ENCODE data around the gene HCRTR1.

The HCRTR1 gene

DNA sequence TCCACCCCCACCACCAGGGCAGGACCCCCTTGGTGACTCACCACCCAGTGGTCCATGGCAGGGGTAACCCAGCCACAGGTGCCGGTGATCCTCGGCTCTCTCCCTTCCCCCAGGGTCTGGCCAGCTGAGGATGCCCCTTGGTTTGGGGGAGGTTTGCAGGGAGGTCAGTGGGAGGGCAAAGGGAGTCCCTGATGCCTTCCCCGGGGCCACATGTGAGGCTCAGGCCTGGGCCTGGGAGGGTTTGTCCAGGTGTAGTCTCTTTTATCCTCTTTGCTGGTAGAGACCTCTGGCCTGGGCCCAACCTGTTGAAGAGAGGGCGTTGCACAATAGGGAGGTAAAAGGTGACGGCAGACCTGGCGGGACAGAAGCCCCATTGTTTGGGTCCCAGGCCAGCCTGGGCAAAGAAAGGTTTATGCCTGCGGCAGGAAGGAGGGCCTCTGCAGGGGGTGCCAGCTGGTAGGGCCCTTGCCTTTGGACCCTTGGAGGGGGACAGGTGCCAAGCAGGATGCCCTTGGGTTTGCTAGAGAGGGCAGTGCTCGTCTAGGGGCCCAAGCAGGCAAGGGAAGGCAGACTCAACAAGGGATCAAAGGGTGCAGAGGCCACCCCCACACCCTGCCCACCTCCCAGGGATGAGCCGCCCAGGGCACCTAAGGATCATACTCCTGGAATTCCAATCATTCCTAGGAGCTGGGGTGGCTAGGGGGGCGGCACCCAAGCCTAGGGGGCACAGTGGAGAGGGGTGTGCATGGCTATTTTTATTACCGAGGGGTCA, 41.9 kb upstream of the HCRTR1 start:
- Histone ChIP-seq H3K27ac (no peak overlapping the region), H3K27me3 (replicated peaks) (no peaks in the 10 kb centered on the region), H3K4me3 (ENCODE audit: low read depth, low read length) (no peak overlapping the region), H3K36me3 (replicated peaks) (no peaks in the 10 kb centered on the region)
- in situ Hi-C loops (cut with HindIII; ENCODE audit: low pct_ligation_motif_present, low sequenced_read_pairs), result no loop called here
- TF ChIP-seq, protein P1, sequence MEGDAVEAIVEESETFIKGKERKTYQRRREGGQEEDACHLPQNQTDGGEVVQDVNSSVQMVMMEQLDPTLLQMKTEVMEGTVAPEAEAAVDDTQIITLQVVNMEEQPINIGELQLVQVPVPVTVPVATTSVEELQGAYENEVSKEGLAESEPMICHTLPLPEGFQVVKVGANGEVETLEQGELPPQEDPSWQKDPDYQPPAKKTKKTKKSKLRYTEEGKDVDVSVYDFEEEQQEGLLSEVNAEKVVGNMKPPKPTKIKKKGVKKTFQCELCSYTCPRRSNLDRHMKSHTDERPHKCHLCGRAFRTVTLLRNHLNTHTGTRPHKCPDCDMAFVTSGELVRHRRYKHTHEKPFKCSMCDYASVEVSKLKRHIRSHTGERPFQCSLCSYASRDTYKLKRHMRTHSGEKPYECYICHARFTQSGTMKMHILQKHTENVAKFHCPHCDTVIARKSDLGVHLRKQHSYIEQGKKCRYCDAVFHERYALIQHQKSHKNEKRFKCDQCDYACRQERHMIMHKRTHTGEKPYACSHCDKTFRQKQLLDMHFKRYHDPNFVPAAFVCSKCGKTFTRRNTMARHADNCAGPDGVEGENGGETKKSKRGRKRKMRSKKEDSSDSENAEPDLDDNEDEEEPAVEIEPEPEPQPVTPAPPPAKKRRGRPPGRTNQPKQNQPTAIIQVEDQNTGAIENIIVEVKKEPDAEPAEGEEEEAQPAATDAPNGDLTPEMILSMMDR (IDR thresholded peaks at IDR 0.05; ENCODE audit: low read depth, low read length, missing control alignments), result no peak
- no peak for DNase-seq

DNA sequence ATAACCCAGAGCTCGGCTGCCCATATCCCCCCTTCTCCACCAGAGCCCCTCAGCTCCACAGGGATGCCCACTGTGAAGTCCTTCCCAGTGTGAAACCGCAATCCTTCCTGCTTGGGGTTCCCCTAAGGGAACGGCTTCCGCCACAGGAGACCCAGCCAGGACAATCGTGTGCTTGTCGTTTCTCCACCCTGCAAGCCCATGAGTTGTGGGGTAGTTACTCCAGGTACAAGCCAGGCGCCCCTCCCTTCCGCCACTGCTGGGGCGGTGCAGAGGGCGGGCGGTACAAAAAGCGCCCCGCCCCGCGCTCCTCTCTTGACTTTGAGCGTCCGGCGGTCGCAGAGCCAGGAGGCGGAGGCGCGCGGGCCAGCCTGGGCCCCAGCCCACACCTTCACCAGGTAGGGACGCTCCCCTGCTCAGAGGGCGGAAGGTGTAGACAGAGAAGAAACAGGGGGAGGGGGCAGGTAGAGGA, 41.3 kb upstream of the HCRTR1 start, which contains the start of gene TINAGL1:
Gene TINAGL1 (plus strand): TSS at position 315 of the 469 bp plus-strand sequence. CDS start 634 bp downstream, outside the sequence.
- in situ Hi-C loops (cut with HindIII; ENCODE audit: low pct_ligation_motif_present, low sequenced_read_pairs), result no loop called here
- H3K4me3 ChIP-seq (ENCODE audit: low read depth, low read length), result peak within 1 kb of the TSS; percentile 37

DNA sequence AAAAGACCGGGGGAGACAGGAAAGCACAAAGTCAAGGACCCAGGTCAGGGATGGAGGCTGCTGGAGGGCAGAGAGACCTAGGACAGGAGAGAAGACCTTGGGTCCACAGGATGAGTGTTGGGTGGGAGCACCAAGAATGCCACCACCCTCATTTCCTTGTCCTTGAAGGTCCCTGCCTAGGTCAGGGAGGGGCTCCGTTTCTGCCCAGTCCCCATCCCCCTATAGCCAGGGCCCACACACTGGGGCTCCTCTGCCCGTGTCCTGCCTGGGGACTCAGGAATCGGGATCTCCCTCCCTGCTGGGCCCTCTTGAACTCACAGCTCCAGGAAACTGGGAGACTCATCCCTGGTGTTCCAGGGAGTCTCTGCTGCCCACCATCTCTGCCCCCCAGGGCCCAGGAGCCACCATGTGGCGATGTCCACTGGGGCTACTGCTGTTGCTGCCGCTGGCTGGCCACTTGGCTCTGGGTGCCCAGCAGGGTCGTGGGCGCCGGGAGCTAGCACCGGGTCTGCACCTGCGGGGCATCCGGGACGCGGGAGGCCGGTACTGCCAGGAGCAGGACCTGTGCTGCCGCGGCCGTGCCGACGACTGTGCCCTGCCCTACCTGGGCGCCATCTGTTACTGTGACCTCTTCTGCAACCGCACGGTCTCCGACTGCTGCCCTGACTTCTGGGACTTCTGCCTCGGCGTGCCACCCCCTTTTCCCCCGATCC, 40.6 kb upstream of the HCRTR1 start:
- Histone ChIP-seq H3K27me3 (replicated peaks) (no peaks in the 10 kb centered on the region), H3K36me3 (replicated peaks) (no peaks in the 10 kb centered on the region), H3K27ac (no peak overlapping the region), H3K4me3 (ENCODE audit: low read depth, low read length) (peak overlapping the region; percentile 37)
- TF ChIP-seq, protein P1 (IDR thresholded peaks at IDR 0.05; ENCODE audit: low read depth, low read length, missing control alignments), result no peak
- DNase-seq, result no peak
- in situ Hi-C loops (cut with HindIII; ENCODE audit: low pct_ligation_motif_present, low sequenced_read_pairs), result no loop called here

More for the DNA sequence above, 41.3 kb upstream of the HCRTR1 start, which contains the start of gene TINAGL1:
- H3K27ac ChIP-seq, result no peak within 1 kb of the TSS
- H3K36me3 ChIP-seq (replicated peaks), result no peaks in the 10 kb centered on the region
- no peaks in the 10 kb centered on the region for H3K27me3 ChIP-seq (replicated peaks)
- TF ChIP-seq, protein P1 (IDR thresholded peaks at IDR 0.05; ENCODE audit: low read depth, low read length, missing control alignments), result no peak
- DNase-seq, result no peak

DNA sequence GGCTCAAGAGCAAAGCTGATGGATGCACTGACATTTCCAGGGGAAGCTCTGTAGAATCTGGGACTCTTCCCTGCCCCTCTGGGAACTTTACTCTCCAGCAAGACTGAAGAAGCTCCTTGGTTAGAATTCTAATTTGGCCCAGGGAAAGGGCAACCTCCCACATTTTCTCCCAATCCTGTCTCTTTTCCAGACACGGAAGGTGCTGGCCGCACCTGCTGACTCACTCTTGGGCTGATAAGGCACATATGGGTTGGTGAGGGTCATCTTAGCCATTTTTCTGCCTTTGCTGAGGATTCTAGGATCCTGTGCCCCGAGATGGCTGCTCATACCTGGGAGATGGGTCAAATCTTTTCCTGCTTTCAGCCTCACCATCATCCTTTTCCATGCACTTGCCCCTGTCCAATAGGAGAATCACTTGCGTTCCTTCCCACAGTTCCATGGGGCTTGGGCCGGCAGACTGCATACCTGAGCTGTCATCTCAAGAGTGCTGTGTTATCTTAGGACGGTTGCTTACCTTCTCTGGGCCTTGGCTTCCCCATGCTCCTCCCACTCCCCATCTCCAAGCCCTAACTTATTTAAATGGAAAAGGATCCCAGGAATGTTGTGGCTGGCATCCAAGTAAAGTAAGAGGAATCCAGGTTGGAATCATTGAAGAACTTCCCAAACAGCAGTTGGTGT, 39.8 kb upstream of the HCRTR1 start:
- TF ChIP-seq, protein P1 (IDR thresholded peaks at IDR 0.05; ENCODE audit: low read depth, low read length, missing control alignments), result no peak
- Histone ChIP-seq H3K27ac (no peak overlapping the region), H3K36me3 (replicated peaks) (no peaks in the 10 kb centered on the region), H3K4me3 (ENCODE audit: low read depth, low read length) (peak overlapping the region; percentile 37), H3K27me3 (replicated peaks) (no peaks in the 10 kb centered on the region)
- DNase-seq, result no peak
- in situ Hi-C loops (cut with HindIII; ENCODE audit: low pct_ligation_motif_present, low sequenced_read_pairs), result no loop called here

DNA sequence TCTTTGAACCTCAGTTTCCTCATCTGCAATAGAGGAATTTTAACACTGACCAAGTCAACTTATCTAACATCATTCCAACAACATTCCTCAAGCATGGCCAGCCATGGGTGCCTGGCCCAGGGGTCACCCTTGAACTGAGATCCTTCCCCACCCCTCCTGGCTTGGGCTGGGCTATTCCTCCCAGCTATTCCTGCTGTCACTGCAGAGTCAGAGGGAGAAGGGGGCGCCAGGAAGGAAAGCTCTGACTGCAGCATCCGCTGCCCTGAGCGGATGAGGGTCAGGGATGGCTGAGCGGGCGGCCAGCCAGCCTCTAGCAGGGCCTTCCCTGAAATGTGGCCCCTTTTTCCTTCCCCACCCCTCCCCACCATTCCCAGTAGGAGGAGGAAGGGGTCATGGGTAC, 38.1 kb upstream of the HCRTR1 start:
- in situ Hi-C loops (cut with HindIII; ENCODE audit: low pct_ligation_motif_present, low sequenced_read_pairs), result no loop called here
- Histone ChIP-seq H3K27ac (peak overlapping the region; percentile 26), H3K27me3 (replicated peaks) (no peaks in the 10 kb centered on the region), H3K36me3 (replicated peaks) (peaks cover 4% of the 10 kb centered on the region), H3K4me3 (ENCODE audit: low read depth, low read length) (no peak overlapping the region)
- TF ChIP-seq, protein P1 (IDR thresholded peaks at IDR 0.05; ENCODE audit: low read depth, low read length, missing control alignments), result no peak
- no peak for DNase-seq

Data from brain microvascular endothelial cell (primary cell).